Measurements from ENCODE around the gene OPHN1.
A peak's percentile ranks its signal among the peaks of the same experiment; 100 is the strongest.
"Not testable (repeated sequence)": the region's sequence is repeated elsewhere in the genome, so short reads cannot be mapped to it uniquely, and the experiment has no call there.

The OPHN1 gene

DNA sequence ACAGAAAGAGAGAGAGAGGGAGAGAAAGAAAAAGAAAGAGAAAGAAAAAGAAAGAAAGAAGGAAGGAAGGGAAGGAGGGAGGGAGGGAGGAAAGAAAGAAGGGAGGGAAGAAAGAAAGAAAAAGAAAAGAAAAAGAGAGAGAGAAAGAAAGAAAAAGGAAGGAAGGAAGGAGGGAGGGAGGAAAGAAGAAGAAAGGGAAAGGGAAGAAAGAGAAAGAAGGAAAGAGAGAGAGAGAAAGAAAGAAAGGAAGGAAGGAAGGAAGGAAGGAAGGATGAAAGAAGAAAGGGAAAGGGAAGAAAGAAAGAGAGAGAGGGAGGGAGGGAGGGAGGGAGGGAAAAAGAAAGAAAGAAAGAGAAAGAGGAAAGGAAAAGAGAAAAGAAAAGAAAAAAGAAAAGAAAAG is 10.8 kb downstream of the OPHN1 start:
- FAIRE-seq: no peak
- no peak for DNase-seq (ENCODE audit: insufficient read length, low spot score)

- no peak for FAIRE-seq
- no peak for DNase-seq (ENCODE audit: insufficient read length, low spot score)
Observed at GRCh38 chrX:68421636-68422035, 11.7 kb downstream of the OPHN1 start.

GRCh38 chrX:68420559-68420958 is 12.7 kb downstream of the OPHN1 start:
- DNase-seq (ENCODE audit: insufficient read length, low spot score) (no peak), FAIRE-seq (no peak)

- DNase-seq (ENCODE audit: insufficient read length, low spot score): no peak
- FAIRE-seq: no peak
Observed at GRCh38 chrX:68419975-68420374, 13.3 kb downstream of the OPHN1 start.

DNA sequence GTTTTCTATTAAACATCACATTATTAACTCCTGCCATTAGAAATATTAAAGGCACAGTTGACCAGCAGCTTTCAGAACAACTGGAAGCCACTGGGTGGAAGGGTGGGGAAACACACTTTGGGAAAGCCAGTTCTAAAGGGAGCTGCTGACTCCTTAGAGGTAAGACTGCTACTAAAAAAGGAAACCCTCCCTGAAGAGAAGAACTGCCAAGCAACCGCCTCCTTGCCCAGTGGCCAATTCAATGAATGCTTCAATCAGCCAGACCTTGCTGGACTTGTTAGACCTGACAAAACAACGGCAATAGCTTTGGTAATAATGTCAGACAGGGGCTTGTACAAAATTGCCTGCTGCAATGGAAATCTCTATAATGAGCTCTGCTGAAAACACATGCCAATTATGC is 15.6 kb downstream of the OPHN1 start:
- FAIRE-seq (no peak), DNase-seq (ENCODE audit: insufficient read length, low spot score) (no peak)

- FAIRE-seq: no peak
- no peak for DNase-seq (ENCODE audit: insufficient read length, low spot score)
Observed at GRCh38 chrX:68416592-68416991, 16.7 kb downstream of the OPHN1 start.

GRCh38 chrX:68415316-68415715 is 18.0 kb downstream of the OPHN1 start:
- peak; percentile 8 for DNase-seq (ENCODE audit: insufficient read length, low spot score)
- no peak for FAIRE-seq

DNA sequence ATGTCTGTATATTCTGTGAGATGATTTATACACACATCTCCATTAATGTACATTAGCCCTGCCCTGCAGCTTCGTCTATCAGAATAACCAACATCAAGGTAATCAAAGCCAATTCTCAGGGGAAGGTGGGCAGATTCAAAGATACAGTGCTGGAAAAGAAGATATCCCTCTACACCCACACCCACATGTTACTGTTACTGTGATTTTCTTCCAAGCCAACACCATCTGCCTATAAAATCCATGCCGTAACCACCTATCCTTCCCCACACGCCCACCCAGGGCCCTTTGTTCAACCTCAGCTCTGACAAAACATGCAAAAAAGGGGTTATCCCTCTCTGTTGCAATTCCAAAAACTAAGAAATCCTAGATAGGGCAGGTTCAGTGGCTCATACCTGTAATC is 20.0 kb downstream of the OPHN1 start:
- DNase-seq (ENCODE audit: insufficient read length, low spot score) (no peak), FAIRE-seq (no peak)

- no peak for DNase-seq (ENCODE audit: insufficient read length, low spot score)
- no peak for FAIRE-seq
Observed at GRCh38 chrX:68411729-68412128, 21.6 kb downstream of the OPHN1 start.

DNA sequence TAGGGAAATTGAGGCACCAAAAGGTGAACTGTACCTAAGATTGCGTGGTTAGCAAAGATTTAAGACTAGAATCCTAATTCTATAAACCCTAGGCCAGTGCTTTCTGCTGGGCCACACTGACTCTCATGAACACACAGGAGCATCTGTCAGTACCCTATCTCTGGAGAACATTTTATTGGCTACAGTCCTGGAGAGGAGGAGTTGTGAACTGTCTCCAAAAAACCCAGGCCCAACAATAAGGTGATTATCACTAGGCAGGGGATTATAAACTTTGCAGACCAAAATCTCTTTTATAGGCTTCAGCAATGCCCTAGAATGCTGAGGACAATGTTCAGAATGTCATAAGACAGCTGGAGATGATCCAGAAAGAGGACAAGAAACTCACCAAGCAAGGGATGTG is 24.1 kb downstream of the OPHN1 start:
- DNase-seq (ENCODE audit: insufficient read length, low spot score) (no peak), FAIRE-seq (no peak)

GRCh38 chrX:68403522-68403921 is 29.8 kb downstream of the OPHN1 start:
- FAIRE-seq (no peak), DNase-seq (ENCODE audit: insufficient read length, low spot score) (no peak)

DNA sequence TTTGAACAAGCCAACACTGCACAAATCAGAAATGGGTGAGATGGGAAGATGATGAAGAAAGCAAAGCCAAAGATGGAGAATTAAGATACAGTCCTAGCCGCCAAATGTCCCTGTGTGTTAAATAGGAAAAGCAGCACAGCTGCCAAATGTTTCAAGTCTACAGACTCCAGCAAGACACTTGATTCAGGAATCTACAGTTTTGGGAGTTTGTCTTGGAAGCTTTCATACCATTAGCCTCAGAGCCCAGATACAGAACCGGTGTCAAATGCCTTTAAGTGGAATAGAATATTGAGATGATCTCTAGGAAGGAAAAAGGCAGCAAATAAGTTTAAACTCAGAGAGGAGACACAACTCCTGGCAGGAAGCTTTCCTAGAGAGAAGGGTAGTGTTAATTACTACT is 30.3 kb downstream of the OPHN1 start:
- FAIRE-seq (no peak), DNase-seq (ENCODE audit: insufficient read length, low spot score) (no peak)

- FAIRE-seq: no peak
Observed at GRCh38 chrX:68402094-68402493, 31.2 kb downstream of the OPHN1 start.

DNA sequence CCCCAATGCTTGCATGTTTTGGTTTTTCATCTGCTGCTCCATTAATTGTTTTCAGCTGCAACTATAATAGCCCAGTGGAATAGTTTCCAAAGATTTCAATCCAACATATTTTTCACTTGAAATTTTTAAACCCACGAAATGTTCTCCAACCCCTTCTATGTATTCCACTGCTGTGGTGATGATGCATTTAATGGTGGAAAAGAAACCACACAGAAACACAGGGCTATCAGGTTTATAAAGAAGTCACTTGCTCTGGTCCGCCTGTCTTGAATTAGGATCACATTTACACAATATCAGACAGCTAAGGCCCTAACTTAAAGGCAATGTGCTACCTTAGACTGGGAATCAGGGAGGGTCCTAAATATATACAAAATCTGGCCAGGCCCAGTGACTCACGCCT is 35.0 kb downstream of the OPHN1 start:
- FAIRE-seq (no peak), DNase-seq (ENCODE audit: insufficient read length, low spot score) (no peak)

More at GRCh38 chrX:68402094-68402493, 31.2 kb downstream of the OPHN1 start:
- DNase-seq (ENCODE audit: insufficient read length, low spot score): no peak

GRCh38 chrX:68396953-68397352 is 36.3 kb downstream of the OPHN1 start:
- DNase-seq (ENCODE audit: insufficient read length, low spot score) (no peak), FAIRE-seq (no peak)

DNA sequence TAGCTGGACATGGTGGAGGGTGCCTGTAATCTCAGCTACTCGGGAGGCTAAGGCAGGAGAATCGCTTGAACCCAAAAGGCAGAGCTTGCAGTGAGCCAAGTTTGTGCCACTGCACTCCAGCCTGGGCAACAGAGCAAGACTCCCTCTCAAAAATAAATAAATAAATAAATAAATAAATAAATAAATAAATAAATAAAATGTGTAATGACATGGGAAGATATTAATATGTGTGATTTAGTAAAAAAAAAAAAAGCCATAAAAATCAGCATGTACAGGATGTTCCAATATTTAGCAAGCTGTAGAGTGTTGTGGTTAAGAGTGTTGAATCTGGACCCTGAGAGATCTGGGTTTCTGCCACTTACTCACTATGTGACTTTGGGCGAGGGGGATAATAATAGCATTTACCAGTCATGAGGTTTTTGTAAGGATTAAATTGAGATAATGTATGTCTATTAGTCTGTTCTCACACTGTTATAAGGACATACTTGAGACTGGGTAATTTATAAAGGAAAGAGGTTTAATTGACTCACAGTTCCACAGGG is 43.8 kb downstream of the OPHN1 start:
- not testable (repeated sequence) for DNase-seq (ENCODE audit: insufficient read length, low spot score); FAIRE-seq

DNA sequence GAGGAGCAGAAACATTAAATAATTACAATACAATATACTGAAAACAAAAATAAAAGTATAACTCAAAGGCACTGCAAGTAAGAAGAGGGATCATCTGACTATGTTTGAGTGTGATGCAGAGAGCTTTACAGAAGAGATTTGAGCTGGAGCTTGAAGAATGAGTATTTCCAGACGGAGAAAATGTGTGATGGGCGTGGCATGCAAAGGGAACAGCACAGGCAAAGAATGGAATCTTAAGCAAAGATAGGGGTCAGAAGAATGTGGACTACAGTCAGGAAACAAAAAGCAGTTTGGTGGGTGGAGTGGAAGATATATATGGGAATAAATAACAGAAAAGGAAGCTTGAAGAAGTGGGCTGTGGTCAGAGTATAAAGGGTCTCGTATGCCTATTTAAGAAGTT is 45.5 kb downstream of the OPHN1 start:
- no peak for DNase-seq (ENCODE audit: insufficient read length, low spot score)
- no peak for FAIRE-seq

GRCh38 chrX:68383540-68383939 is 49.8 kb downstream of the OPHN1 start:
- no peak for FAIRE-seq
- DNase-seq (ENCODE audit: insufficient read length, low spot score): no peak

- not testable (repeated sequence) for FAIRE-seq; DNase-seq (ENCODE audit: insufficient read length, low spot score)
Observed at GRCh38 chrX:68377579-68377978, 55.7 kb downstream of the OPHN1 start.

- no peak for DNase-seq (ENCODE audit: insufficient read length, low spot score)
- no peak for FAIRE-seq
Observed at GRCh38 chrX:68376373-68376772, 56.9 kb downstream of the OPHN1 start.

DNA sequence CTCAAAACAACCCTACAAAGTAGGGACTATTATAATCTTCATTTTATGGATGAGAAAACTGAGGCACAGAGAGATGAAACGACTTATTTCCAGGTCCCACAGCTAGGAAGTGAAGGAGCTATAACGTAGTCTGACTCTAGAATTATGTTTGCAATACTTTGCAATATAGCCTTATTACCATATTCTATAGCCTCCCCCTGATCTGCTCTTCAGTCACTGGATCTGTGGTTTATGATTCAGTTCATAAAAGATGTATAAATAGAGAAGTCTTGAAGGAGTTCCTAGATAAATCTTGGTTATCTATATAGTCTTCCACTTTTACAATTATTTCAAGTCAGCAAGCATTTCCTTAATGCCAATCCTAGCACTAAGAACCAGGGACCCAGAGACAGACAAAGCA is 57.5 kb downstream of the OPHN1 start:
- no peak for FAIRE-seq
- no peak for DNase-seq (ENCODE audit: insufficient read length, low spot score)

DNA sequence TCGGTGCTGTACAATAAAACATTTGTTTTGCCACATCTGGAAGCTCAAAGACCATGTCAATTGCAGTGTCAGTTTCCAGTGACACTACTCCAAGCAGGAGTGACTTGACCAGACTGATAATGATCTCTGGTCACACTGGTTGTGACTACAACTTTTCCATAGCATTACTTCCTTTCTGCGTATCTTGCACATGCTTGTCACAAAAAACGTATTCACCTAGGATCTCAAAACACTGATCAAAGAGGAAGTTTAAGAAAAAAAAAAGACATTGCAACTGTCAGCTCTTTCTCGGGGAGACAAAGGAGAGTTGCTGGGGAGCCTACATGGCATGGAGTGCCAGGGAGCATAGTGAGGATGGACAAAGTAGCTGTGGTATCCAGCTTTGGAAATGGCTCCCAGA is 60.6 kb downstream of the OPHN1 start:
- FAIRE-seq: no peak

DNA sequence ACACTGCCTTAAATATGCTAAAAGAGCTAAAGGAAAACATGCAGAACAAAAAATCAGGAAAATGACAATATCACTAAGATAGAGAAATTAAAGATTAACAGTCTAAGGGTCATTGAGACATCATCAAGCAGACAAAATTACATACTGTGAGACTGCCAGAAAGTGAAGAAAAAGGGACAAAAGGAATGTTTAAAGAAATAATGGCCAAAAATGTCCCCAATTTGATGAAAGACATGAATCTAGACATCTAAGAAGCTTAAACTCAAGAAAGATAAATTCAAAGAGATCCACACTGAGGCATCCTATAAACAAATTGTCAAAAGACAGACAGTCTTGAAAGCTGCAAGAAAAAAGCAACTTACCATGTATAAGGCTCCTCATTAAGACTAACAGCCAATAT is 63.7 kb downstream of the OPHN1 start:
- DNase-seq (ENCODE audit: insufficient read length, low spot score) (no peak), FAIRE-seq (no peak)

More for the DNA sequence above, 60.6 kb downstream of the OPHN1 start:
- DNase-seq (ENCODE audit: insufficient read length, low spot score): no peak
